ENCODE results near the gene NOTCH4. TPM values are rescaled to one million over a fixed set of nuclear protein-coding genes. Genes with fewer than 3 reads are reported as not detected.
A peak's percentile ranks its signal among the peaks of the same experiment; 100 is the strongest.
"Not testable (repeated sequence)": the region's sequence is repeated elsewhere in the genome, so short reads cannot be mapped to it uniquely, and the experiment has no call there.

The NOTCH4 gene
- total and polyA plus RNA-seq, 5 experiments from 2014 or later, result 0.22 to 1.8 (median 0.48) TPM

DNA sequence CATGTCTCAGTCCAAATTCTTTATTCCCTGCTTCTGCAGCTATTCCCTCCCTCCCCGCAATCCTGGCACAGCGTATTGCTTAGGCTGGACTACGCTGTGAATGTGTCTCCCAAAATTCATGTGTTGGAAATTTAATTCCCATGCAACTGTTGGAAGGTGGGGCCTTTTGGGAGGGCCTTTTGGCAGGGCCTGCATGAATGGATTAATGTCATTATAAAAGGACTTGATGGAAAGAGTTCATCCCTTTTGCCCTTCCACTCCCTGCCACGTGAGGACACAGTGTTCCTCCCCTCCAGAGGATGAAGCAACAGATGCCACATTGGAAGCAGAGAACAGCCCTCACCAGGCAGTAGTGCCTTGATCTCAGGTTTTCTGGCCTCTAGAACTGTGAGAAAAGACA, 20.4 kb upstream of the NOTCH4 start:
- Mint-ChIP-seq H3K27ac (no peak overlapping the region), H3K36me3 (no peaks in the 10 kb centered on the region), H3K27me3 (peaks cover 0 to 2% (median 0%) of the 10 kb centered on the region in 5 donors), H3K4me1 (peaks cover 6 to 12% (median 8%) of the 10 kb centered on the region in 4 donors), H3K4me3 (no peak overlapping the region), H3K9me3 (peaks cover 0 to 2% (median 0%) of the 10 kb centered on the region in 9 donors)
- POLR2A ChIA-PET, result interaction anchor here (1.4 kb wide), 1 partner anchor 49 kb away, joined by 4 read pairs; no protein-coding TSS in a partner anchor
- no peak for DNase-seq
- no peak for ATAC-seq

DNA sequence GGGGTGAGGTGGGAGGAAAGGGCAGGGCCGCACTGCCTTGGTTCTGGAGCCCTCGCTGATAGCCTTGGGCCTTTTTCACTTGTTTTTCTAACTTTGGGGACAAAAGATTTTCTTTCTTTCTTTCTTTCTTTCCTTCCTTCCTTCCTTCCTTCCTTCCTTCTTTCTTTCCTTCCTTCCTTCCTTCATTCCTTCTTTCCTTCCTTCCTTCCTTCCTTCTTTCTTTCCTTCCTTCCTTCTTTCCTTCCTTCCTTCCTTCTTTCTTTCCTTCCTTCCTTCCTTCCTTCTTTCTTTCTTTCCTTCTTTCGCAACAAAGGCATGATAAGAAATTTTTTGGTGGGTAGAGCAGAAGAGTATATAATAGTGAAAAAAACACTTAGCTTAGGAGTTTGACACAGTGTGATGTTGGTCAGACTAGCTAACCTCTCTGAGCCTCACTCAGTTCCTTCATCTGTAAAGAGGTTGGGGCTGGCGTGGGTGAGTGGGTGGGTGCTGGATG, 18.5 kb upstream of the NOTCH4 start:
- Mint-ChIP-seq H3K27ac (peak overlapping the region in 1 of 10 donors; percentile 10), H3K4me1 (peaks cover 5 to 12% (median 8%) of the 10 kb centered on the region in 4 donors)
- POLR2A ChIA-PET, result interaction anchor here (0.7 kb wide), 1 partner anchor 98 kb away, joined by 5 read pairs; no protein-coding TSS in a partner anchor
- H3K9me3 Mint-ChIP-seq, H3K4me3 Mint-ChIP-seq, DNase-seq, H3K27me3 Mint-ChIP-seq, ATAC-seq, H3K36me3 Mint-ChIP-seq: not testable (repeated sequence)

- POLR2A ChIA-PET, result interaction anchor here (0.9 kb wide), 1 partner anchor 40 kb away, joined by 3 read pairs; no protein-coding TSS in a partner anchor
- H3K27me3 Mint-ChIP-seq, result peaks cover 0 to 2% (median 0%) of the 10 kb centered on the region in 5 donors
- no peak overlapping the region for H3K4me3 Mint-ChIP-seq
- peaks cover 5 to 12% (median 8%) of the 10 kb centered on the region in 4 donors for H3K4me1 Mint-ChIP-seq
- no peak for DNase-seq
- ATAC-seq, result no peak
- no peaks in the 10 kb centered on the region for H3K9me3 Mint-ChIP-seq
- H3K27ac Mint-ChIP-seq, result peak overlapping the region in 1 of 10 donors; percentile 8
- no peaks in the 10 kb centered on the region for H3K36me3 Mint-ChIP-seq
Observed at GRCh38 chr6:32240686-32241085, 16.8 kb upstream of the NOTCH4 start.

GRCh38 chr6:32239462-32239861, 15.6 kb upstream of the NOTCH4 start:
- Mint-ChIP-seq H3K36me3 (no peaks in the 10 kb centered on the region), H3K9me3 (no peaks in the 10 kb centered on the region), H3K4me3 (no peak overlapping the region), H3K27ac (peak overlapping the region in 2 of 10 donors; percentile 0 to 9), H3K27me3 (peaks cover 0 to 2% (median 0%) of the 10 kb centered on the region in 5 donors), H3K4me1 (peaks cover 2 to 11% (median 4%) of the 10 kb centered on the region in 4 donors)
- DNase-seq (no peak), ATAC-seq (no peak)
- POLR2A ChIA-PET, result no interaction called here

GRCh38 chr6:32234934-32235333, 11.1 kb upstream of the NOTCH4 start:
- Mint-ChIP-seq H3K4me1 (peaks cover 0 to 11% (median 3%) of the 10 kb centered on the region in 4 donors), H3K9me3 (no peaks in the 10 kb centered on the region), H3K36me3 (no peaks in the 10 kb centered on the region), H3K27ac (peak overlapping the region in 1 of 10 donors; percentile 34), H3K27me3 (peaks cover 0 to 2% (median 0%) of the 10 kb centered on the region in 5 donors), H3K4me3 (no peak overlapping the region)
- POLR2A ChIA-PET, result interaction anchor here (0.6 kb wide), 1 partner anchor 100 kb away, joined by 3 read pairs; no protein-coding TSS in a partner anchor
- ATAC-seq (peak; percentile 47 to 80), DNase-seq (peak in 2 of 10 donors; percentile 15)

DNA sequence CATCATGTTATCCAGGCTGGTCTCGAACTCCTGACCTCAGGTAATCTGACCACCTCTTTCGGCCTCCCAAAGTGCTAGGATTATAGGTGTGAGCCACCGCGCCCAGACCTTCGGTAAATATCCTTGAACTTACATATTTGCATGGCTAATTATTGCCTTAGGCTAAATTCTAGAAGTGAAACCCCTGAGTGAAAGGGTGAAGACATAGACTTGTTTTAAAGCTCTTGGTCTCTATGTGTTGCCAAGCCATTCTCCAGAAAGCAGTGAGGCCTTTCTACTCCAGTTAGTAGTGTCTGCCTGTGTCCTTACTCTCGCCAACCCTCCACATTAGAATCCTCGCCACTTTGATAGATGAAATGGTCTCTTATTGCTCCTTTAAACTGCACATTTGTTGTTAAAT, 2.6 kb upstream of the NOTCH4 start:
- H3K27me3 Mint-ChIP-seq, result no peaks in the 10 kb centered on the region
- H3K36me3 Mint-ChIP-seq, result no peaks in the 10 kb centered on the region

DNA sequence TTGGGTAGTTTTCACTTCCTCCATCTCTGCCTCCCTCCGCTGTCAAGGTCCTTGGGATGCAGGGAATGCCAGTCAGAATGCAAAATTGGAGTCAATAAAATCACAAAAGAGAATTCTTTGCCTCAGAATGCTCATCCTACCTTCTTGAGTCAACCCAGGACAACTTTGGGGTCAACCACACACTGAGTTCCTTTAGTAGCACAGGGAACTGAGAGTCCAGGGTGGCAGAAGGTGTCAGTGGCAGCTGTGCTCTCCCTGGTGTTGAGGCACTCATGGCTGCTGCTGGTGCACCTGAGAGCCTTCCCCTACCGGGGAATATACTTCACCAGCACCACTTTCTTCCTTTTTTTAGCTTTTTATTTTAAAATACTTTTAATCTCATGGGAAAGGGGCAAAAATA, 829 bp upstream of the NOTCH4 start:
- H3K9me3 Mint-ChIP-seq, result no peaks in the 10 kb centered on the region
- H3K36me3 Mint-ChIP-seq, result no peaks in the 10 kb centered on the region
- DNase-seq (no peak), ATAC-seq (no peak)
- no peak overlapping the region for H3K4me3 Mint-ChIP-seq
- H3K27me3 Mint-ChIP-seq, result no peaks in the 10 kb centered on the region
- peak overlapping the region in 6 of 10 donors; percentile 14 to 70 (median 55) for H3K27ac Mint-ChIP-seq
- POLR2A ChIA-PET, result no interaction called here
- H3K4me1 Mint-ChIP-seq, result peaks cover 21 to 46% (median 24%) of the 10 kb centered on the region in 4 donors

More for the DNA sequence above, 2.6 kb upstream of the NOTCH4 start:
- Mint-ChIP-seq H3K4me1 (peaks cover 21 to 46% (median 24%) of the 10 kb centered on the region in 4 donors), H3K9me3 (no peaks in the 10 kb centered on the region), H3K4me3 (no peak overlapping the region), H3K27ac (no peak overlapping the region)
- DNase-seq (no peak), ATAC-seq (no peak)
- POLR2A ChIA-PET, result interaction anchor here (0.7 kb wide), 1 partner anchor 7 kb away, joined by 4 read pairs; no protein-coding TSS in a partner anchor

DNA sequence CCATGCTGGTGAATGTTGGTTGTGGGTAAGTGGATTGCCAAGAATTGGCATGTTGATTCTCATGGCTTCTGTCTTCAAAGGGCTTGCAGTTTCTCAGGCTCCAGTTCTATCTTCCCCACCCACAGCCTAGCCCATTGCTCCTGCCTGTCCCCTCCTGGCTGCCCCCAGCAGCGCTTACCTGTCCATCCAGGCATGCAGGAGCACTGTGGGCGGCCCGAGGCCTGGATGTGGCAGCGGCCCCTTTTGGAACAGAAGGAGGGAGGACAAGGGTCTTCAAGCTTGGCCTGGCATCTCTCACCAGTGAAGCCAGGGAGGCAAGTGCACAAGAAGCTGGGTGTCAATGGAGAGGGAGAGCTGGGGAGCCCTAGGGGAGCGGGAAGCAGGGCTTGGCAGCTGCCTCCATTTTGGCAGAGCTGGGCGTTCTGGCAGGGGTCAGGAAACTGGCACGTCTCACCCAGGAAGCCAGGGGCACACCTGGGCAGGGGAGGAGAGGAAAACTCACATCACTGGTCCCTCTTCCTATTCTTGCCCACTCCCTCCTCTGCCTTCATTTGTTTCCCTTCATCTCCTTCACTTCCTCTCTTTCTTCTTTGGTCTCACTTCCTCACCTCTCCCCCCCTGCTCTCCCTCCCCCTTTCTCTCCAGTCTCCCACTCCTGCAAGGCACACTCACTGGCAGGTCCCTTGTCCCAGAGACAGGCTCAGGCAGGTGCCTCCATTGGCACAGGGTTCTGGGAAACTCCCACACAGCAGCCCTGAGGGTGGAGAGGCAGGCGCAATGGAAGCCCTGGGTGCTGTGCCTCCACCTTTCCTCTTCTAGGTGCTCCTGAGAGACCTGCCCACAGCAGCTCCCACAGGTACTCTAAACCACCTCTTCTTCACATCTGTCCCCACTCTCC, 1.3 kb downstream of the NOTCH4 start:
- H3K27me3 Mint-ChIP-seq, result peaks cover 0 to 3% (median 0%) of the 10 kb centered on the region in 5 donors
- H3K36me3 Mint-ChIP-seq, result no peaks in the 10 kb centered on the region
- DNase-seq (no peak), ATAC-seq (no peak)
- peaks cover 22 to 40% (median 25%) of the 10 kb centered on the region in 4 donors for H3K4me1 Mint-ChIP-seq
- POLR2A ChIA-PET, result interaction anchor here (1.2 kb wide), 1 partner anchor 726 kb away, joined by 4 read pairs; no protein-coding TSS in a partner anchor
- no peaks in the 10 kb centered on the region for H3K9me3 Mint-ChIP-seq
- peak overlapping the region in 1 of 10 donors; percentile 8 for H3K4me3 Mint-ChIP-seq
- peak overlapping the region in 6 of 10 donors; percentile 41 to 91 (median 68) for H3K27ac Mint-ChIP-seq

- POLR2A ChIA-PET, result no interaction called here
- ATAC-seq, result no peak
- no peak overlapping the region for H3K27ac Mint-ChIP-seq
- no peaks in the 10 kb centered on the region for H3K36me3 Mint-ChIP-seq
- no peaks in the 10 kb centered on the region for H3K9me3 Mint-ChIP-seq
- no peak for DNase-seq
- H3K4me3 Mint-ChIP-seq, result peak overlapping the region in 1 of 10 donors; percentile 16
- H3K27me3 Mint-ChIP-seq, result peaks cover 0 to 5% (median 0%) of the 10 kb centered on the region in 5 donors
- peaks cover 19 to 29% (median 21%) of the 10 kb centered on the region in 4 donors for H3K4me1 Mint-ChIP-seq
Observed at GRCh38 chr6:32220021-32220420, 3.8 kb downstream of the NOTCH4 start.

GRCh38 chr6:32218167-32218566, 5.7 kb downstream of the NOTCH4 start:
- peaks cover 12 to 17% (median 14%) of the 10 kb centered on the region in 4 donors for H3K4me1 Mint-ChIP-seq
- no peaks in the 10 kb centered on the region for H3K9me3 Mint-ChIP-seq
- DNase-seq (no peak), ATAC-seq (no peak)
- no peaks in the 10 kb centered on the region for H3K36me3 Mint-ChIP-seq
- POLR2A ChIA-PET, result interaction anchor here (0.5 kb wide), 1 partner anchor 117 kb away, joined by 6 read pairs; no protein-coding TSS in a partner anchor
- no peak overlapping the region for H3K4me3 Mint-ChIP-seq
- H3K27me3 Mint-ChIP-seq, result peaks cover 0 to 5% (median 0%) of the 10 kb centered on the region in 5 donors
- H3K27ac Mint-ChIP-seq, result no peak overlapping the region

- Mint-ChIP-seq H3K27ac (no peak overlapping the region), H3K36me3 (no peaks in the 10 kb centered on the region), H3K27me3 (peaks cover 0 to 5% (median 0%) of the 10 kb centered on the region in 5 donors), H3K4me3 (no peak overlapping the region), H3K9me3 (no peaks in the 10 kb centered on the region), H3K4me1 (peaks cover under 1 to 8% (median 4%) of the 10 kb centered on the region in 4 donors)
- POLR2A ChIA-PET, result no interaction called here
- no peak for DNase-seq
- no peak for ATAC-seq
Observed at GRCh38 chr6:32216998-32217397, 6.9 kb downstream of the NOTCH4 start.

DNA sequence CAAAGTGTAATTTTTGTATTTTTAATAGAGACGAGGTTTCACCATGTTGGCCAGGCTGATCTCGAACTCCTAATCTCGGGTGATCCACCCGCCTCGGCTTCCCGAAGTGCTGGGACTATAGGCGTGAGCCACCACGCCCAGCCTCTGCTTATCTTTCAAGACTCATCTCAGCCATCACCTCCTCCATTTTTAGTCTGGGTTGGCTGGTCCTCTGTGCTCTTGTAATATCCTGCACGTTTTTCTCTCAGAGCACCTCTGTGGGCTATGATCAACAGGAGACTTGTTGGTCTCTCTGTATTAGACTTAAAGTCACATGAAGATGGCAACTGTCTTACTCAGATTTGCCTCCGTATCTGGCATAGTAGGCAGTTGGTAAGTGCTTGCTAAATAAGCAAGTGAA, 7.6 kb downstream of the NOTCH4 start:
- DNase-seq (no peak), ATAC-seq (no peak)
- H3K27me3 Mint-ChIP-seq, result peaks cover 0 to 5% (median 0%) of the 10 kb centered on the region in 5 donors
- no peaks in the 10 kb centered on the region for H3K36me3 Mint-ChIP-seq
- POLR2A ChIA-PET, result interaction anchor here (0.7 kb wide), 1 partner anchor 1827 kb away, joined by 3 read pairs; no protein-coding TSS in a partner anchor
- no peak overlapping the region for H3K4me3 Mint-ChIP-seq
- H3K27ac Mint-ChIP-seq, result peak overlapping the region in 1 of 10 donors; percentile 87
- H3K4me1 Mint-ChIP-seq, result peaks cover 0 to 8% (median under 1%) of the 10 kb centered on the region in 4 donors
- H3K9me3 Mint-ChIP-seq, result no peaks in the 10 kb centered on the region

Measured in naive thymus-derived CD8-positive, alpha-beta T cell (primary cell).